Measurements from ENCODE around the gene OSBPL10.
A peak's percentile ranks its signal among the peaks of the same experiment; 100 is the strongest.

The OSBPL10 gene, protein sequence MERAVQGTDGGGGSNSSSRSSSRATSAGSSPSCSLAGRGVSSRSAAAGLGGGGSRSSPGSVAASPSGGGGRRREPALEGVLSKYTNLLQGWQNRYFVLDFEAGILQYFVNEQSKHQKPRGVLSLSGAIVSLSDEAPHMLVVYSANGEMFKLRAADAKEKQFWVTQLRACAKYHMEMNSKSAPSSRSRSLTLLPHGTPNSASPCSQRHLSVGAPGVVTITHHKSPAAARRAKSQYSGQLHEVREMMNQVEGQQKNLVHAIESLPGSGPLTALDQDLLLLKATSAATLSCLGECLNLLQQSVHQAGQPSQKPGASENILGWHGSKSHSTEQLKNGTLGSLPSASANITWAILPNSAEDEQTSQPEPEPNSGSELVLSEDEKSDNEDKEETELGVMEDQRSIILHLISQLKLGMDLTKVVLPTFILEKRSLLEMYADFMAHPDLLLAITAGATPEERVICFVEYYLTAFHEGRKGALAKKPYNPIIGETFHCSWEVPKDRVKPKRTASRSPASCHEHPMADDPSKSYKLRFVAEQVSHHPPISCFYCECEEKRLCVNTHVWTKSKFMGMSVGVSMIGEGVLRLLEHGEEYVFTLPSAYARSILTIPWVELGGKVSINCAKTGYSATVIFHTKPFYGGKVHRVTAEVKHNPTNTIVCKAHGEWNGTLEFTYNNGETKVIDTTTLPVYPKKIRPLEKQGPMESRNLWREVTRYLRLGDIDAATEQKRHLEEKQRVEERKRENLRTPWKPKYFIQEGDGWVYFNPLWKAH

GRCh38 chr3:31981206-31982181 is at the start of gene OSBPL10, which contains the start of gene ZNF860:
Gene OSBPL10, minus strand, starts transcription at chr3:31981262. Its CDS starts 83 bp downstream, at chr3:31981179.
Gene ZNF860, plus strand, starts transcription at chr3:31981750. Its CDS starts 7,330 bp downstream, at chr3:31989080.
- TF ChIP-seq CTCF (IDR thresholded peaks at IDR 0.05; ENCODE audit: low read depth, low read length): no peak
- peak within 1 kb of the TSS; percentile 79 for H3K4me3 ChIP-seq (ENCODE audit: low read depth, low read length)

DNA sequence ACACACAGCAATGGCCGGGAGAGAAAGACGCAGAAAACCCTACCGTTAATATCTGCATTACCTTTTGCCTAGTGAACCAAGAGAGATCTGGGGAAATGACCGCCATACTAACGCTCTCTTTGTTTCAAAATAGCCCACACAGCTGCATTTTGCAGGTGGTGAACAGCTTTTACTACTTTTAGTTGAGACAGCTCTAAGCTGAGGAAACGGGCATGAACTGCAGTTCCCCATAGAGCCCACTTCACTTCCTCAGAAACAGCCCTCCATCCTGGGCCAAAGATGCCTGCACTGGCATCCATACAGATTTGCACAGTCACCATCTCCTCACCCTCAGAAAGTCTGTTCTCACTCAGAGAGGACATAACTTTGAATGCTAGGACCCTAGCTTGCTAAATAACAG is 45.5 kb upstream of the OSBPL10 start:
- TF ChIP-seq CTCF (IDR thresholded peaks at IDR 0.05; ENCODE audit: low read depth, low read length): no peak
- no peak overlapping the region for H3K4me3 ChIP-seq (ENCODE audit: low read depth, low read length)

- TF ChIP-seq CTCF (IDR thresholded peaks at IDR 0.05; ENCODE audit: low read depth, low read length): no peak
- no peak overlapping the region for H3K4me3 ChIP-seq (ENCODE audit: low read depth, low read length)
These were observed 41.9 kb upstream of the OSBPL10 start for GRCh38 chr3:32022947-32023346.

DNA sequence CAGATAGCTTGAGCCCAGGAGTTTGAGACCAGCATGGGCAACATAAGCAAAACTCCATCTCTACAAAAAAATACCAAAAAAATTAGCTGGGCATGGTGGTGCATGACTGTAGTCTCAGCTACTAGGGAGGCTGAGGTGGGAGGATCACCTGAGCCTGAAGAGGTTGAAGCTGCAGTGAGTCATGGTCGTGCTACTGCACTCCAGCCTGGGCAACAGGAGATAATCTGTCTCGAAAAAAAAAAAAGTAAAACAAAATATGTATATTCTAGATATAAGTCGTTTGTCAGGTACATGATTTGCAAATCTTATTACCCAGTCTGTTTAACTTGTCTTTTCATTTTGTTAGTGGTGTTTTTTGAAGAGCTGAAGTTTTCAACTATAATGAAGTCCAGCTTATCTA is 40.7 kb upstream of the OSBPL10 start:
- no peak for TF ChIP-seq CTCF (IDR thresholded peaks at IDR 0.05; ENCODE audit: low read depth, low read length)
- no peak overlapping the region for H3K4me3 ChIP-seq (ENCODE audit: low read depth, low read length)

DNA sequence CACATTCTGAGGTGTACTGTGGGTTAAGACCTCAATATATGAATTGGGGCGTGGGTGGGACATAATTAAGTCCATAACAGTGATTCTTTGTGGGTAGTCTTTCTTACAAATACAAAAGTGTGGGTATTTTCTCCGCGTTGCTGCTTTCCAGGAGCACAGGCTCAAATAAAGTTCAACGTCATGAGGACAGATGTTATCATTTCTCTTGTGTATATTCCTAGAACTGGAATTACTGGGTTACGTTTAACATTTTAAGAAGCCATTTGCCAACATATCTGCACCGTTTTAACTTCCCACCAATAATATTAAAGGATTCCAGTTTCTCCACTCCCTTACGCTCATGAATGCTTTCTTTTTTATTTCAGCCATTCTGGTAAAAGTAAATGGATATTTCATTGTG is 40.1 kb upstream of the OSBPL10 start:
- H3K4me3 ChIP-seq (ENCODE audit: low read depth, low read length): no peak overlapping the region
- TF ChIP-seq CTCF (IDR thresholded peaks at IDR 0.05; ENCODE audit: low read depth, low read length): no peak

GRCh38 chr3:32018757-32019564 is 37.9 kb upstream of the OSBPL10 start:
- no peak overlapping the region for H3K4me3 ChIP-seq (ENCODE audit: low read depth, low read length)
- peak; percentile 56 for TF ChIP-seq CTCF (IDR thresholded peaks at IDR 0.05; ENCODE audit: low read depth, low read length)
